ENCODE data around the gene ISCU.

- TF ChIP-seq CTCF (conservative IDR thresholded peaks at IDR 0.05) (no peak), EZH2 (IDR thresholded peaks at IDR 0.05; ENCODE audit: low read depth) (no peak)
These were observed 14.7 kb upstream of the ISCU start for GRCh38 chr12:108547686-108548085.

Measured in PC-9 (cell line).